OCI-LY1 (cell line): ENCODE results near the gene LRRC36.

ENCODE experiments used
- EZH2 ChIP-seq: fragments of 200-600 bp; sonication (generic), shearing (Covaris generic); IDR thresholded peaks from 2 replicates; pipeline ENCODE4 v1.8.0; 2017; ENCODE audit warnings: borderline replicate concordance, mixed run types, mild to moderate bottlenecking, antibody characterized with exemption, low read length, moderate library complexity, mixed read lengths
- TF ChIP-seq, protein P1 (sequence below): fragments of 200-600 bp; sonication (generic), shearing (Covaris generic); IDR thresholded peaks from 2 replicates; pipeline ENCODE4 v1.5.1; 2017; ENCODE audit warnings: mild to moderate bottlenecking, antibody characterized with exemption, low read length, moderate library complexity, mixed read lengths

GRCh38 chr16:67349172-67349571 is 22.6 kb downstream of the LRRC36 start:
- TF ChIP-seq, protein P1, sequence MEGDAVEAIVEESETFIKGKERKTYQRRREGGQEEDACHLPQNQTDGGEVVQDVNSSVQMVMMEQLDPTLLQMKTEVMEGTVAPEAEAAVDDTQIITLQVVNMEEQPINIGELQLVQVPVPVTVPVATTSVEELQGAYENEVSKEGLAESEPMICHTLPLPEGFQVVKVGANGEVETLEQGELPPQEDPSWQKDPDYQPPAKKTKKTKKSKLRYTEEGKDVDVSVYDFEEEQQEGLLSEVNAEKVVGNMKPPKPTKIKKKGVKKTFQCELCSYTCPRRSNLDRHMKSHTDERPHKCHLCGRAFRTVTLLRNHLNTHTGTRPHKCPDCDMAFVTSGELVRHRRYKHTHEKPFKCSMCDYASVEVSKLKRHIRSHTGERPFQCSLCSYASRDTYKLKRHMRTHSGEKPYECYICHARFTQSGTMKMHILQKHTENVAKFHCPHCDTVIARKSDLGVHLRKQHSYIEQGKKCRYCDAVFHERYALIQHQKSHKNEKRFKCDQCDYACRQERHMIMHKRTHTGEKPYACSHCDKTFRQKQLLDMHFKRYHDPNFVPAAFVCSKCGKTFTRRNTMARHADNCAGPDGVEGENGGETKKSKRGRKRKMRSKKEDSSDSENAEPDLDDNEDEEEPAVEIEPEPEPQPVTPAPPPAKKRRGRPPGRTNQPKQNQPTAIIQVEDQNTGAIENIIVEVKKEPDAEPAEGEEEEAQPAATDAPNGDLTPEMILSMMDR: peak; percentile 68
- TF ChIP-seq EZH2: no peak
